SK-N-SH (cell line): ENCODE measurements around the gene EPB41L4B. TPM values are rescaled to one million over a fixed set of nuclear protein-coding genes. Genes with fewer than 3 reads are reported as not detected.
"Not testable (repeated sequence)": the region's sequence is repeated elsewhere in the genome, so short reads cannot be mapped to it uniquely, and the experiment has no call there.

Experiments used
- CTCF ChIA-PET: fragments of 300-600, 350-600 bp; formaldehyde crosslinking; extraction: SDS; loops from one replicate; lab custom pipeline; 2021; lab: Yijun Ruan, JAX
- POLR2A ChIA-PET: fragments of 350-600 bp; sonication (Branson Sonifier 250); formaldehyde crosslinking; extraction: SDS; loops from one replicate; lab custom pipeline; 2020; ENCODE audit warnings: antibody characterized with exemption, inconsistent platforms; lab: Yijun Ruan, JAX
- DNase-seq: peaks from one replicate; pipeline ENCODE4 v3.0.0; 2012
- H2AFZ ChIP-seq: fragments of 200-600 bp; sonication (generic); 2 replicates; pipeline ENCODE4 v1.8.1; 2016; ENCODE audit warnings: antibody characterized with exemption, mild to moderate bottlenecking, low read depth
- H3F3A ChIP-seq: fragments of 200-600 bp; sonication (generic); replicated peaks from 2 replicates; pipeline ENCODE3; 2016; ENCODE audit warnings: antibody characterized with exemption, mild to moderate bottlenecking; ENCODE audit not compliant: insufficient read depth
- H3K27ac ChIP-seq, 2 experiments: fragments of 200-500 bp in 1 of 2; fragments of 200-600 bp in 1 of 2; sonication (Bioruptor generic) in 1 of 2; sonication (generic), shearing (Covaris generic) in 1 of 2; 2 replicates each; pipeline versions ENCODE4 v1.5.1 to v1.6.1; 2014 to 2016; ENCODE audit warnings: low read depth in 2 of 2, inconsistent platforms in 1 of 2, low read length in 1 of 2, mild to moderate bottlenecking in 1 of 2, mixed read lengths in 1 of 2
- H3K27me3 ChIP-seq: fragments of 200-600 bp; sonication (generic), shearing (Covaris generic); 2 replicates; pipeline ENCODE4 v1.6.1; 2016; ENCODE audit warnings: mixed run types; ENCODE audit not compliant: insufficient read depth
- H3K36me3 ChIP-seq, 2 experiments: fragments of 200-500 bp in 1 of 2; fragments of 200-600 bp in 1 of 2; sonication (Bioruptor generic) in 1 of 2; sonication (generic) in 1 of 2; replicated peaks in 1 of 2; 2 replicates each; pipeline versions ENCODE3 to v1.5.1; 2014 to 2016; ENCODE audit warnings: low read length in 1 of 2, mild to moderate bottlenecking in 1 of 2; ENCODE audit not compliant: insufficient read depth in 2 of 2, control insufficient read depth in 1 of 2
- H3K4me1 ChIP-seq, 2 experiments: fragments of 200-500 bp in 1 of 2; fragments of 200-600 bp in 1 of 2; sonication (Bioruptor generic) in 1 of 2; sonication (generic), shearing (Covaris generic) in 1 of 2; 2 replicates each; pipeline versions ENCODE4 v1.5.1 to v1.6.1; 2014 to 2016; ENCODE audit warnings: low read depth in 1 of 2, low read length in 1 of 2, mixed run types in 1 of 2; ENCODE audit not compliant: insufficient read depth in 2 of 2, control insufficient read depth in 1 of 2
- H3K4me2 ChIP-seq: fragments of 200-600 bp; sonication (generic), shearing (Covaris generic); 2 replicates; pipeline ENCODE4 v1.6.1; 2017; ENCODE audit warnings: mixed run types
- H3K4me3 ChIP-seq, 2 experiments: fragments of 200-500 bp in 1 of 2; fragments of 200-600 bp in 1 of 2; sonication (Bioruptor generic) in 1 of 2; sonication (generic), shearing (Covaris generic) in 1 of 2; 2 replicates each; pipeline versions ENCODE4 v1.5.1 to v1.8.1; 2014 to 2016; ENCODE audit warnings: low read depth in 2 of 2, inconsistent platforms in 1 of 2, low read length in 1 of 2, mild to moderate bottlenecking in 1 of 2, mixed read lengths in 1 of 2, moderate library complexity in 1 of 2
- H3K79me2 ChIP-seq: fragments of 200-600 bp; sonication (generic); 2 replicates; pipeline ENCODE4 v1.8.1; 2017; ENCODE audit warnings: mild to moderate bottlenecking; ENCODE audit not compliant: insufficient read depth
- H3K9ac ChIP-seq: fragments of 200-600 bp; sonication (generic); 2 replicates; pipeline ENCODE4 v1.6.1; 2017; ENCODE audit warnings: mixed run types
- H3K9me2 ChIP-seq: fragments of 200-600 bp; sonication (generic); 2 replicates; pipeline ENCODE4 v1.6.1; 2017; ENCODE audit warnings: mixed run types
- H3K9me3 ChIP-seq: fragments of 200-600 bp; sonication (generic); 2 replicates; pipeline ENCODE4 v1.6.1; 2017; ENCODE audit warnings: mixed run types, mild to moderate bottlenecking, moderate library complexity
- H4K20me1 ChIP-seq: fragments of 200-600 bp; sonication (generic); 2 replicates; pipeline ENCODE4 v1.6.1; 2017; ENCODE audit warnings: mild to moderate bottlenecking, mixed run types; ENCODE audit not compliant: insufficient read depth
- CHD2 ChIP-seq: fragments of 150-350 bp; IDR thresholded peaks from 2 replicates; pipeline ENCODE4 v1.6.1; 2018; ENCODE audit warnings: low read length; ENCODE audit not compliant: partially characterized antibody
- EZH2phosphoT487 ChIP-seq: fragments of 200-600 bp; sonication (generic); IDR thresholded peaks from 2 replicates; pipeline ENCODE4 v1.6.1; 2017; ENCODE audit warnings: low read depth, mixed run types, mild to moderate bottlenecking, antibody characterized with exemption, moderate library complexity, borderline replicate concordance
- RCOR1 ChIP-seq: fragments of 150-350 bp; IDR thresholded peaks from 2 replicates; pipeline ENCODE4 v1.6.1; 2017; ENCODE audit warnings: antibody characterized with exemption, low read length
- RFX5 ChIP-seq: IDR thresholded peaks from 2 replicates; pipeline ENCODE4 v1.6.1; 2012; ENCODE audit warnings: mild to moderate bottlenecking, improper control_type of control experiment, low read length
- YY1 ChIP-seq: IDR thresholded peaks from 2 replicates; pipeline ENCODE4 v1.4.0; 2012; ENCODE audit warnings: low read depth, mild to moderate bottlenecking
- WGBS: methylation state at CpG from one replicate; pipeline ENCODE4 v1.1.6; 2017; ENCODE audit warnings: low lambda C conversion rate; 5-methylcytosine and 5-hydroxymethylcytosine counted together
- polyA plus RNA-seq, 3 experiments: library from polyadenylated mRNA; depleted of rRNA; stranded (reverse); fragments of >200 nt; gene quantifications; 2 replicates each; pipeline ENCODE4 v1.2.3, GENCODE V29; 2012

EPB41L4B gene
- polyA plus RNA-seq, 1 of the 3 experiments (the other 2 are of a cell fraction) = 0.59 TPM

GRCh38 chr9:109342878-109343277 is 22.0 kb upstream of the EPB41L4B start:
- DNase-seq = no peak
- H3F3A ChIP-seq = no peaks in the 10 kb centered on the region
- ChIA-PET POLR2A (no interaction called here), CTCF (interaction anchor here (0.8 kb wide), 1 partner anchor 21 kb away, joined by 3 read pairs; no protein-coding TSS in a partner anchor)
- H3K27me3 ChIP-seq = peaks cover 7% of the 10 kb centered on the region; the same call in 1 of the 2 replicates
- H3K36me3 ChIP-seq = no peaks in the 10 kb centered on the region
- 83% methylated on average over 4 of the region's 4 CpGs for WGBS
- H3K9me2 ChIP-seq = no peaks in the 10 kb centered on the region
- H3K9ac ChIP-seq = no peak overlapping the region
- no peak for TF ChIP-seq RFX5
- TF ChIP-seq CHD2 = no peak
- no peaks in the 10 kb centered on the region for H4K20me1 ChIP-seq
- no peak overlapping the region for H3K27ac ChIP-seq
- H2AFZ ChIP-seq = no peak overlapping the region
- no peak overlapping the region for H3K4me3 ChIP-seq
- no peak overlapping the region for H3K4me2 ChIP-seq
- no peaks in the 10 kb centered on the region for H3K79me2 ChIP-seq
- H3K9me3 ChIP-seq = no peaks in the 10 kb centered on the region
- peaks cover 0 to 2% of the 10 kb centered on the region in 2 experiments; a peak in 1 of 4 replicates for H3K4me1 ChIP-seq

DNA sequence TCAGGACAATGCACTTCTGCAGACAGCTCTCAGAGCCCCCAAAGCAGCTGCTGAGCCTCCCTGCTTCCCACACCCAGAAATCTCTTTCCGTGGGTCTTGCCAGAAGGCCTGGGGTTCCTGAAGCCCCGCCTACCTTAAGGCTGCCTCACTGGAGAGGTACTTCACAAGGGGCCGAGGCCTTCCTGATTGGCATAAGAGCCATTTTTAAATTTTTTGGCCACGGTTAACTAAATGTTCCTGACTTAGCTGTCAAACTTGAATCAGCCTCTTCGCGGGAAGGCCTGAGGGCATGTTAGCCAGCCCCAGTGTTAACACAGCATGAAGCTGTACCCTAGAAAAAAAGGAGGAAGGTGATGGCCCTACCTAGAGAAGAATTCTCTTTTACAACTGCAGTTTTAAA is 20.7 kb upstream of the EPB41L4B start:
- H3K4me3 ChIP-seq = no peak overlapping the region
- no peak overlapping the region for H3K27ac ChIP-seq
- POLR2A ChIA-PET = interaction anchor here (0.6 kb wide), 1 partner anchor 221 kb away, joined by 3 read pairs; no protein-coding TSS in a partner anchor
- no peaks in the 10 kb centered on the region for H4K20me1 ChIP-seq
- H3K4me2 ChIP-seq = no peak overlapping the region
- no peak overlapping the region for H3K9ac ChIP-seq
- no peak for DNase-seq
- TF ChIP-seq EZH2phosphoT487 (no peak), RCOR1 (no peak), YY1 (no peak)
- no peaks in the 10 kb centered on the region for H3F3A ChIP-seq
- H3K79me2 ChIP-seq = no peaks in the 10 kb centered on the region
- H3K27me3 ChIP-seq = peaks cover 10% of the 10 kb centered on the region; the same call in 1 of the 2 replicates
- CTCF ChIA-PET = interaction anchor here (1.1 kb wide), 1 partner anchor 11 kb away, joined by 3 read pairs; no protein-coding TSS in a partner anchor
- no peaks in the 10 kb centered on the region for H3K9me3 ChIP-seq
- peaks cover 0 to 2% of the 10 kb centered on the region in 2 experiments; a peak in 1 of 4 replicates for H3K4me1 ChIP-seq
- no peak overlapping the region for H2AFZ ChIP-seq
- no peaks in the 10 kb centered on the region for H3K9me2 ChIP-seq
- 38% methylated on average over 5 of the region's 6 CpGs for WGBS
- no peaks in the 10 kb centered on the region for H3K36me3 ChIP-seq

DNA sequence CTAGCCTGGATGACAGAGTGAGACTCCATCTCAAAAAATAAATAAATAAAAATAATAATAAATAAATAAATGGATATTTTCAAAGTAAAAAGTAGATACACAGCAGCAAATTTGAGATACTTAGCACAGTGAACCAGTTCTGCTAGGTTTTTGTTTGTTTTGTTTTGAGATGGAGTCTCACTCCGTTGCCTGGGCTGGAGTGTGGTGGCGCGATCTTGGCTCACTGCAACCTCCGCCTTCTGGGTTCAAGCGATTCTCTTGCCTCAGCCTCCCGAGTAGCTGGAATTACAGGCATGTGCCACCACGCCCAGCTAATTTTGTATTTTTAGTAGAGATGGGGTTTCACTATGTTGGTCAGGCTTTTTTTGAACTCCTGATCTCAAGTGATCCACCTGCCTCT is 20.1 kb upstream of the EPB41L4B start:
- H3K27me3 ChIP-seq = peaks cover 10% of the 10 kb centered on the region; the same call in 1 of the 2 replicates
- H3K4me1 ChIP-seq, POLR2A ChIA-PET: not testable (repeated sequence)

More for the DNA sequence above, 20.1 kb upstream of the EPB41L4B start:
- DNase-seq, H4K20me1 ChIP-seq, H3K79me2 ChIP-seq, H3K36me3 ChIP-seq, H3F3A ChIP-seq, H2AFZ ChIP-seq, H3K9me3 ChIP-seq, H3K4me3 ChIP-seq, H3K9me2 ChIP-seq, H3K9ac ChIP-seq, H3K4me2 ChIP-seq, H3K27ac ChIP-seq: not testable (repeated sequence)
- WGBS = 90% methylated on average over 5 of the region's 7 CpGs
- CTCF ChIA-PET = interaction anchor here (0.8 kb wide), 1 partner anchor 158 kb away, joined by 3 read pairs; no protein-coding TSS in a partner anchor
